ENCODE data around the gene TCL1A.

- TF ChIP-seq, protein P1, sequence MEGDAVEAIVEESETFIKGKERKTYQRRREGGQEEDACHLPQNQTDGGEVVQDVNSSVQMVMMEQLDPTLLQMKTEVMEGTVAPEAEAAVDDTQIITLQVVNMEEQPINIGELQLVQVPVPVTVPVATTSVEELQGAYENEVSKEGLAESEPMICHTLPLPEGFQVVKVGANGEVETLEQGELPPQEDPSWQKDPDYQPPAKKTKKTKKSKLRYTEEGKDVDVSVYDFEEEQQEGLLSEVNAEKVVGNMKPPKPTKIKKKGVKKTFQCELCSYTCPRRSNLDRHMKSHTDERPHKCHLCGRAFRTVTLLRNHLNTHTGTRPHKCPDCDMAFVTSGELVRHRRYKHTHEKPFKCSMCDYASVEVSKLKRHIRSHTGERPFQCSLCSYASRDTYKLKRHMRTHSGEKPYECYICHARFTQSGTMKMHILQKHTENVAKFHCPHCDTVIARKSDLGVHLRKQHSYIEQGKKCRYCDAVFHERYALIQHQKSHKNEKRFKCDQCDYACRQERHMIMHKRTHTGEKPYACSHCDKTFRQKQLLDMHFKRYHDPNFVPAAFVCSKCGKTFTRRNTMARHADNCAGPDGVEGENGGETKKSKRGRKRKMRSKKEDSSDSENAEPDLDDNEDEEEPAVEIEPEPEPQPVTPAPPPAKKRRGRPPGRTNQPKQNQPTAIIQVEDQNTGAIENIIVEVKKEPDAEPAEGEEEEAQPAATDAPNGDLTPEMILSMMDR (optimal IDR thresholded peaks at IDR 0.05 in 1 of 3, IDR thresholded peaks at IDR 0.05 in 1 of 3, conservative IDR thresholded peaks at IDR 0.05 in 1 of 3; ENCODE audit: extremely low read depth in 1 of 3, insufficient read depth in 2 of 3, low read length in 3 of 3): no peak
- no peak for TF ChIP-seq EZH2 (IDR thresholded peaks at IDR 0.05; ENCODE audit: low read length)
Observed at GRCh38 chr14:95667249-95667693, 46.7 kb downstream of the TCL1A start.

Measured in keratinocyte (primary cell).